CD14-positive monocyte (primary cell): ENCODE data around the gene IRF2BPL. TPM values are rescaled to one million over a fixed set of nuclear protein-coding genes. Genes with fewer than 3 reads are reported as not detected.

Source experiments
- DNase-seq, 3 donors: peaks; one replicate each; pipeline ENCODE4 v3.0.0-alpha.2; 2011 to 2022
- H2AFZ ChIP-seq: 2 replicates; pipeline ENCODE4 v1.6.0; 2012; ENCODE audit warnings: mild to moderate bottlenecking, low read depth, low read length, inconsistent platforms; ENCODE audit not compliant: insufficient read depth, poor library complexity, severe bottlenecking
- H3K27ac ChIP-seq, 2 donors: 1 replicate in 1 of 2; 2 replicates in 1 of 2; pipeline ENCODE4 v1.5.1; 2012 to 2013; ENCODE audit warnings: low read length in 2 of 2, control low read depth in 1 of 2, inconsistent platforms in 1 of 2, low read depth in 1 of 2, mild to moderate bottlenecking in 1 of 2
- H3K27me3 ChIP-seq, 2 donors: one replicate each; pipeline versions ENCODE4 v1.6.0 to v1.6.1; 2011 to 2013; ENCODE audit warnings: low read length in 2 of 2; ENCODE audit not compliant: control insufficient read depth in 2 of 2, insufficient read depth in 2 of 2
- H3K36me3 ChIP-seq, 2 donors: replicated peaks in 1 of 2; 1 replicate in 1 of 2; 2 replicates in 1 of 2; pipeline versions ENCODE4 v1.5.1 to v1.6.1; 2012 to 2013; ENCODE audit warnings: low read length in 2 of 2, control low read depth in 1 of 2, inconsistent platforms in 1 of 2, mild to moderate bottlenecking in 1 of 2; ENCODE audit not compliant: insufficient read depth in 2 of 2, control insufficient read depth in 1 of 2
- H3K4me1 ChIP-seq, 2 donors: 1 replicate in 1 of 2; 2 replicates in 1 of 2; pipeline versions ENCODE4 v1.5.1 to v1.6.1; 2012 to 2013; ENCODE audit warnings: low read length in 2 of 2, control low read depth in 1 of 2, inconsistent platforms in 1 of 2, mild to moderate bottlenecking in 1 of 2, moderate library complexity in 1 of 2; ENCODE audit not compliant: insufficient read depth in 2 of 2, control insufficient read depth in 1 of 2
- H3K4me2 ChIP-seq: replicated peaks from 2 replicates; pipeline ENCODE3; 2012; ENCODE audit warnings: low read length, moderate library complexity, mild to moderate bottlenecking; ENCODE audit not compliant: poor library complexity, severe bottlenecking; ENCODE audit errors: extremely low read depth
- H3K4me3 ChIP-seq, 3 experiments: fragments of 200-600 bp in 1 of 3; sonication (generic) in 1 of 3; replicated peaks in 1 of 3; 1 replicate in 2 of 3; 2 replicates in 1 of 3; pipeline ENCODE4 v1.5.1; 2011 to 2013; ENCODE audit warnings: low read length in 3 of 3, mild to moderate bottlenecking in 3 of 3, control low read depth in 2 of 3, low read depth in 2 of 3, inconsistent platforms in 1 of 3, moderate library complexity in 1 of 3
- H3K79me2 ChIP-seq: 2 replicates; pipeline ENCODE4 v1.6.0; 2012; ENCODE audit warnings: mild to moderate bottlenecking, control low read depth, inconsistent platforms, low read length, moderate library complexity; ENCODE audit not compliant: insufficient read depth
- H3K9ac ChIP-seq: 2 replicates; pipeline ENCODE4 v1.6.0; 2017; ENCODE audit warnings: low read length, mild to moderate bottlenecking; ENCODE audit not compliant: insufficient read depth, poor library complexity, severe bottlenecking
- H3K9me3 ChIP-seq, 2 donors: replicated peaks in 1 of 2; 1 replicate in 1 of 2; 2 replicates in 1 of 2; pipeline versions ENCODE4 v1.5.1 to v1.6.1; 2012 to 2013; ENCODE audit warnings: low read length in 2 of 2, control low read depth in 1 of 2; ENCODE audit not compliant: control insufficient read depth in 1 of 2, insufficient read depth in 1 of 2
- H4K20me1 ChIP-seq: 2 replicates; pipeline ENCODE4 v1.6.0; 2012; ENCODE audit warnings: mild to moderate bottlenecking, low read length, control low read depth, moderate library complexity; ENCODE audit not compliant: insufficient read depth
- H3K27ac Mint-ChIP-seq, 7 donors: one replicate each; pipeline ENCODE4 v1.8.0; 2020; ENCODE audit warnings: mild to moderate bottlenecking in 7 of 7, mixed read lengths in 7 of 7, moderate library complexity in 6 of 7, inconsistent platforms in 2 of 7
- H3K27me3 Mint-ChIP-seq, 3 donors: one replicate each; pipeline ENCODE4 v1.8.0; 2021 to 2022; ENCODE audit warnings: low read depth in 3 of 3, mild to moderate bottlenecking in 3 of 3, mixed read lengths in 3 of 3, moderate library complexity in 3 of 3, inconsistent platforms in 1 of 3
- H3K36me3 Mint-ChIP-seq, 2 donors: one replicate each; pipeline ENCODE4 v1.8.0; 2020; ENCODE audit warnings: mixed read lengths in 2 of 2, inconsistent platforms in 1 of 2, mild to moderate bottlenecking in 1 of 2
- H3K4me1 Mint-ChIP-seq: one replicate; pipeline ENCODE4 v1.8.0; 2020; ENCODE audit warnings: mild to moderate bottlenecking, mixed read lengths
- H3K4me3 Mint-ChIP-seq, 2 donors: one replicate each; pipeline ENCODE4 v1.8.0; 2020; ENCODE audit warnings: mild to moderate bottlenecking in 2 of 2, mixed read lengths in 2 of 2, moderate library complexity in 1 of 2
- H3K9me3 Mint-ChIP-seq, 7 donors: one replicate each; pipeline ENCODE4 v1.8.0; 2020 to 2022; ENCODE audit warnings: mixed read lengths in 7 of 7, mild to moderate bottlenecking in 6 of 7, moderate library complexity in 6 of 7, inconsistent platforms in 2 of 7
- CTCF ChIP-seq: fragments of 200-600 bp; IDR thresholded peaks from one replicate; pipeline ENCODE4 v1.8.0; 2022; ENCODE audit warnings: antibody characterized with exemption, mild to moderate bottlenecking
- WGBS: methylation state at CpG from one replicate; pipeline ENCODE4 v1.1.5; 2013; ENCODE audit warnings: missing lambda C conversion rate; ENCODE audit not compliant: insufficient coverage; 5-methylcytosine and 5-hydroxymethylcytosine counted together
- intact Hi-C, 2 donors: fragments of 100-400 bp; cut with micrococcal nuclease; formaldehyde crosslinking; loops; one replicate each; pipeline versions ENCODE4 v1.15.0 to v1.15.1; 2023
- polyA plus RNA-seq, 3 donors: library from polyadenylated mRNA; depleted of rRNA in 1 of 3; unstranded in 2 of 3; stranded (reverse) in 1 of 3; fragments of 300-500 nt in 2 of 3; fragments of >200 nt in 1 of 3; fragmentation: Illumina TruSeq in 2 of 3; gene quantifications; 1 replicate in 2 of 3; 2 replicates in 1 of 3; pipeline ENCODE4 v1.2.3, GENCODE V29; 2012 to 2021

IRF2BPL gene
- polyA plus RNA-seq, 3 donors, result 1.4 to 17.9 (median 1.9) TPM

GRCh38 chr14:77018785-77019184, 9.7 kb downstream of the IRF2BPL start:
- Mint-ChIP-seq H3K9me3 (no peaks in the 10 kb centered on the region), H3K27ac (no peak overlapping the region), H3K4me3 (no peak overlapping the region), H3K36me3 (peaks cover 3 to 11% of the 10 kb centered on the region in 2 donors), H3K27me3 (no peaks in the 10 kb centered on the region), H3K4me1 (peaks cover 8% of the 10 kb centered on the region)
- DNase-seq, result no peak
- H3K4me1 ChIP-seq, result no peaks in the 10 kb centered on the region
- H3K36me3 ChIP-seq, result no peaks in the 10 kb centered on the region
- H3K9ac ChIP-seq, result no peak overlapping the region
- no peak overlapping the region for H3K4me2 ChIP-seq
- intact Hi-C loops, result no loop called here
- no peaks in the 10 kb centered on the region for H3K27me3 ChIP-seq
- H3K79me2 ChIP-seq, result no peaks in the 10 kb centered on the region
- no peak overlapping the region for H3K4me3 ChIP-seq
- H3K27ac ChIP-seq, result no peak overlapping the region
- 100% methylated on average over 2 of the region's 3 CpGs for WGBS
- H2AFZ ChIP-seq, result no peak overlapping the region
- H3K9me3 ChIP-seq, result no peaks in the 10 kb centered on the region
- peaks cover 8% of the 10 kb centered on the region for H4K20me1 ChIP-seq
- no peak for TF ChIP-seq CTCF

- Histone ChIP-seq H3K79me2 (no peaks in the 10 kb centered on the region), H3K4me1 (no peaks in the 10 kb centered on the region), H4K20me1 (no peaks in the 10 kb centered on the region), H3K4me2 (no peak overlapping the region), H3K4me3 (no peak overlapping the region), H3K27me3 (no peaks in the 10 kb centered on the region), H3K27ac (no peak overlapping the region), H3K9ac (no peak overlapping the region), H3K9me3 (no peaks in the 10 kb centered on the region), H2AFZ (no peak overlapping the region), H3K36me3 (no peaks in the 10 kb centered on the region)
- peaks cover 0 to under 1% (median 0%) of the 10 kb centered on the region in 3 donors for H3K27me3 Mint-ChIP-seq
- no peaks in the 10 kb centered on the region for H3K9me3 Mint-ChIP-seq
- H3K4me1 Mint-ChIP-seq, result peaks cover 6% of the 10 kb centered on the region
- intact Hi-C loops, result no loop called here
- H3K36me3 Mint-ChIP-seq, result peaks cover 0 to 2% of the 10 kb centered on the region in 2 donors
- TF ChIP-seq CTCF, result no peak
- H3K27ac Mint-ChIP-seq, result no peak overlapping the region
- no peak overlapping the region for H3K4me3 Mint-ChIP-seq
- WGBS, result 86% methylated on average over 1 of the region's 2 CpGs
- no peak for DNase-seq
Observed at GRCh38 chr14:77017666-77018065, 10.8 kb downstream of the IRF2BPL start.
